ENCODE measurements around the gene DTHD1.

DNA sequence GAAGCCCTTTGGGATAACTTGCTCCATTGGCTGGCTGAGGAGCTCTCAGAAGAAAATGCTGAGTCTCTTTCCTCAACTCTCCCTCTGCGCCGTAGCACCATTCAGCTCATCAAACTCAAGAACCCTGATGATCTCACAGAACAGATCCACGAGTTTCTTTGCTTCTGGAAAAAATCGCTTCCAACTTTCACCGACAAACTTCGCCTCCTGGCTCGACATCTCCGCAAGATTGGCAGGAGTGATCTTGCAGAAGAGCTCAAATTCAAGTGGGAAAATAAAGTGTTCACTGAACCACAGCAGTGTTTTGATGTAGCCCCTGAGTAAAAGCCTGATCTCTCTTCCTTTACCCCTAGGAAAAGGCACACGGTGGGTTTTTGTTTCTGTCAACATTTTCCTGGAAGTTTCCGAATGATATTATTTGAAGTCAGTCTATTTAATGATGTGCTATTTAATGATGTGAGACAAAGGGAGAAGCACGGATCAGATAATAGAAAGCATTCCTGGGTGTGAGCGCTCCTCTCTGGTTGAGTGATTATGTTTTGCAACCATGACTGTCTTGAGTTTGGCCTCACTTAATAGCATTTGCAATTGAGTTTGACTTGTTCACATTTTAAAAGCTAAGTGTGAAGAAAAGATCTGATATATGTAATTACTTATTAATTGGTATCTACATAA, 62.2 kb downstream of the DTHD1 start:
- TF ChIP-seq, protein P1, sequence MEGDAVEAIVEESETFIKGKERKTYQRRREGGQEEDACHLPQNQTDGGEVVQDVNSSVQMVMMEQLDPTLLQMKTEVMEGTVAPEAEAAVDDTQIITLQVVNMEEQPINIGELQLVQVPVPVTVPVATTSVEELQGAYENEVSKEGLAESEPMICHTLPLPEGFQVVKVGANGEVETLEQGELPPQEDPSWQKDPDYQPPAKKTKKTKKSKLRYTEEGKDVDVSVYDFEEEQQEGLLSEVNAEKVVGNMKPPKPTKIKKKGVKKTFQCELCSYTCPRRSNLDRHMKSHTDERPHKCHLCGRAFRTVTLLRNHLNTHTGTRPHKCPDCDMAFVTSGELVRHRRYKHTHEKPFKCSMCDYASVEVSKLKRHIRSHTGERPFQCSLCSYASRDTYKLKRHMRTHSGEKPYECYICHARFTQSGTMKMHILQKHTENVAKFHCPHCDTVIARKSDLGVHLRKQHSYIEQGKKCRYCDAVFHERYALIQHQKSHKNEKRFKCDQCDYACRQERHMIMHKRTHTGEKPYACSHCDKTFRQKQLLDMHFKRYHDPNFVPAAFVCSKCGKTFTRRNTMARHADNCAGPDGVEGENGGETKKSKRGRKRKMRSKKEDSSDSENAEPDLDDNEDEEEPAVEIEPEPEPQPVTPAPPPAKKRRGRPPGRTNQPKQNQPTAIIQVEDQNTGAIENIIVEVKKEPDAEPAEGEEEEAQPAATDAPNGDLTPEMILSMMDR (IDR thresholded peaks at IDR 0.05; ENCODE audit: control extremely low read depth in 1 of 3, insufficient read depth in 1 of 3, low read depth in 1 of 3, low read length in 3 of 3), result no peak
- TF ChIP-seq ZNF274 (IDR thresholded peaks at IDR 0.05; ENCODE audit: borderline replicate concordance, extremely low read depth, low read length), result no peak
- TF ChIP-seq TEAD4 (IDR thresholded peaks at IDR 0.05; ENCODE audit: low read depth, low read length), result no peak
- no peak for TF ChIP-seq POLR2AphosphoS5 (IDR thresholded peaks at IDR 0.05; ENCODE audit: low read depth, low read length)
